B cell (primary cell): ENCODE data around the gene THAP8. TPM values are rescaled to one million over a fixed set of nuclear protein-coding genes. Genes with fewer than 3 reads are reported as not detected.

ENCODE experiments used
- ATAC-seq: fragments of 200-7000 bp; cut with Tn5 transposase; one replicate; pipeline ENCODE4 v1.10.0; 2021; ENCODE audit warnings: low read depth, mild to moderate bottlenecking, moderate number of reproducible peaks, moderate library complexity
- CTCF ChIA-PET: fragments of 350-600 bp; sonication (Branson Sonifier 250); formaldehyde crosslinking; loops from one replicate; lab custom pipeline; 2021; ENCODE audit warnings: antibody characterized with exemption, inconsistent platforms; lab: Charles Lee
- POLR2A ChIA-PET: fragments of 350-600 bp; sonication (Branson Sonifier 250); formaldehyde crosslinking; loops from one replicate; lab custom pipeline; 2021; ENCODE audit warnings: antibody characterized with exemption; lab: Charles Lee
- DNase-seq: peaks from one replicate; pipeline ENCODE4 v3.0.0; 2013
- H2AFZ ChIP-seq: 2 replicates; pipeline ENCODE4 v1.6.1; 2012; ENCODE audit warnings: mild to moderate bottlenecking, low read depth, low read length; ENCODE audit not compliant: insufficient read depth, poor library complexity, severe bottlenecking
- H3K27ac ChIP-seq, 2 donors: 1 replicate in 1 of 2; 2 replicates in 1 of 2; pipeline ENCODE4 v1.5.1; 2012 to 2013; ENCODE audit warnings: low read length in 2 of 2, mild to moderate bottlenecking in 2 of 2, moderate library complexity in 1 of 2
- H3K27me3 ChIP-seq, 4 experiments: fragments of 200-600 bp in 1 of 4; sonication (generic) in 1 of 4; replicated peaks in 1 of 4; 1 replicate in 2 of 4; 2 replicates in 2 of 4; pipeline versions ENCODE4 v1.6.1 to v1.7.0; 2013 to 2016; ENCODE audit warnings: low read length in 3 of 4, mild to moderate bottlenecking in 2 of 4, mixed read lengths in 1 of 4, moderate library complexity in 1 of 4; ENCODE audit not compliant: insufficient read depth in 4 of 4, control insufficient read depth in 3 of 4; ENCODE audit errors: control extremely low read depth in 1 of 4
- H3K36me3 ChIP-seq, 2 experiments: replicated peaks in 1 of 2; 1 replicate in 1 of 2; 2 replicates in 1 of 2; pipeline versions ENCODE4 v1.6.1 to v1.7.1; 2013; ENCODE audit warnings: low read length in 1 of 2; ENCODE audit not compliant: insufficient read depth in 2 of 2, control insufficient read depth in 1 of 2; ENCODE audit errors: control extremely low read depth in 1 of 2, extremely low read depth in 1 of 2
- H3K4me1 ChIP-seq, 2 donors: fragments of 200-600 bp in 1 of 2; sonication (generic) in 1 of 2; 1 replicate in 1 of 2; 2 replicates in 1 of 2; pipeline versions ENCODE4 v1.5.1 to v1.6.1; 2013 to 2017; ENCODE audit warnings: low read length in 2 of 2; ENCODE audit not compliant: control insufficient read depth in 2 of 2, insufficient read depth in 2 of 2
- H3K4me2 ChIP-seq: replicated peaks from 2 replicates; pipeline ENCODE3; 2012; ENCODE audit warnings: mild to moderate bottlenecking, low read depth, low read length; ENCODE audit not compliant: poor library complexity, severe bottlenecking
- H3K4me3 ChIP-seq, 5 experiments: fragments of 200-600 bp in 1 of 5; sonication (generic) in 1 of 5; 1 replicate in 3 of 5; 2 replicates in 2 of 5; pipeline versions ENCODE4 v1.5.1 to v1.7.0; 2011 to 2016; ENCODE audit warnings: low read length in 4 of 5, mild to moderate bottlenecking in 4 of 5, low read depth in 2 of 5, control low read depth in 1 of 5, moderate library complexity in 1 of 5; ENCODE audit not compliant: insufficient read depth in 1 of 5; ENCODE audit errors: control extremely low read depth in 1 of 5, extremely low read depth in 1 of 5
- H3K79me2 ChIP-seq: fragments of 200-600 bp; sonication (generic); one replicate; pipeline ENCODE4 v1.6.0; 2016; ENCODE audit warnings: low read length; ENCODE audit not compliant: control insufficient read depth, insufficient read depth
- H3K9ac ChIP-seq: fragments of 200-600 bp; sonication (generic); 2 replicates; pipeline ENCODE4 v1.6.1; 2017; ENCODE audit warnings: mild to moderate bottlenecking, low read length, moderate library complexity
- H3K9me3 ChIP-seq, 3 donors: one replicate each; pipeline versions ENCODE4 v1.6.1 to v1.7.1; 2013; ENCODE audit warnings: low read length in 2 of 3; ENCODE audit not compliant: control insufficient read depth in 2 of 3, insufficient read depth in 1 of 3; ENCODE audit errors: control extremely low read depth in 1 of 3
- H4K20me1 ChIP-seq: 2 replicates; pipeline ENCODE4 v1.6.0; 2012; ENCODE audit warnings: mild to moderate bottlenecking, low read length; ENCODE audit not compliant: insufficient read depth, control insufficient read depth, poor library complexity, severe bottlenecking
- H3K27ac Mint-ChIP-seq: one replicate; pipeline ENCODE4 v1.8.0; 2021; ENCODE audit warnings: mixed read lengths
- H3K27me3 Mint-ChIP-seq: one replicate; pipeline ENCODE4 v1.8.0; 2021; ENCODE audit warnings: mixed read lengths
- H3K4me1 Mint-ChIP-seq: one replicate; pipeline ENCODE4 v1.8.0; 2021; ENCODE audit warnings: mixed read lengths
- H3K4me3 Mint-ChIP-seq: one replicate; pipeline ENCODE4 v1.8.0; 2021; ENCODE audit warnings: mixed read lengths
- H3K9me3 Mint-ChIP-seq: one replicate; pipeline ENCODE4 v1.8.0; 2022; ENCODE audit warnings: mixed read lengths; ENCODE audit not compliant: insufficient read depth
- EZH2 ChIP-seq: IDR thresholded peaks from 2 replicates; pipeline ENCODE4 v1.6.1; 2012; ENCODE audit warnings: borderline replicate concordance, low read depth, mild to moderate bottlenecking, moderate library complexity, low read length; ENCODE audit not compliant: insufficient read depth, poor library complexity, severe bottlenecking
- WGBS: methylation state at CpG from one replicate; pipeline ENCODE4 v1.1.5; 2013; ENCODE audit warnings: missing lambda C conversion rate; ENCODE audit not compliant: insufficient coverage; 5-methylcytosine and 5-hydroxymethylcytosine counted together
- intact Hi-C: fragments of 100-400 bp; cut with micrococcal nuclease; formaldehyde crosslinking; loops from one replicate; pipeline ENCODE4 v1.10.0; 2022
- polyA plus RNA-seq: library from polyadenylated mRNA; depleted of rRNA; stranded (reverse); fragments of >200 nt; gene quantifications from 2 replicates; pipeline ENCODE4 v1.2.3, GENCODE V29; 2012
- total RNA-seq, 2 donors: library from RNA; stranded (reverse); fragments of 120-200 nt in 1 of 2; gene quantifications; 1 replicate in 1 of 2; 2 replicates in 1 of 2; pipeline versions ENCODE4 v1.2.3 to v1.2.4, GENCODE V29; 2013 to 2022
- TF ChIP-seq, protein P1 (sequence below): fragments of 200-600 bp; IDR thresholded peaks from one replicate; pipeline ENCODE4 v1.8.0; 2022; ENCODE audit warnings: antibody characterized with exemption, mild to moderate bottlenecking

The THAP8 gene
- total and polyA plus RNA-seq, 2 donors (not counting 1 experiment from before 2014, with no cell fraction given) = 4.5 to 5.7 TPM

DNA sequence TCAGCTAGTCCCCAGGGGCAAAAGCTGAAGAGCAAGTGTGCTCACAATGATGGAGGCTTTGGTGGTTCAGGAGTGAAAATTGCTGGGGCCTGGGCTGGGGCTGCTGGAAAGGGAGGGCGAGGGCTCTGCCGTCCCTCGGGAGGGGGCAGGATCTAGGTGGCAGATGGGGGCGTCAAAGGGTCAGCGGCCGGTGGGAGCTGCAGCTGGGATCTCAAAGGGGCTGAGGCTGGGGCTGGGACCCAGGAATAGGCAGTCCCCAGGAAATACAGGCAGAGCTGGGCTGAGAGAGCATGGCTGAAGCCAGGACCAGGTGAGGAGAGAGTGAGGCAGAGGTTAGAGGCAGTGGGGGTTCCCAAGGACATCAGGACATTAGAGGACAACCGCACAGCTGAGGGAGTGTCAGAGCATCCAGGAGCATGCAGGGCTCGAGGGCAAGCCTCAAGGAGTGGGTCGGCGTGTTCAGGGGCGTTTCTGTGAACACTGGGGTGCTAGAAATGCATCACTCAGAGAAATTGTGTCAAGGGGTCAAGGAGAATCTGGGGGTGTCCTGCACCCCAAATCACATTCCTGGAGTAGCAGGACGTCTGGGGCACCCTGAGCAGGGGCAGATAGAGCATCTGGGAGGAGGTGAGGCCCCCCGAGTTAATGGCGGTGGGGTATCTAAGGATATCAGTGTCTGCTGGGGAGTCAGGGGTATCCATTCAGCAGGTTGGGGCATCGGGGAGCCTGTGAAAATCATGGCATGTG lies 44.3 kb downstream of the THAP8 start:
- Mint-ChIP-seq H3K4me1 (peaks cover 27% of the 10 kb centered on the region), H3K27me3 (no peaks in the 10 kb centered on the region), H3K27ac (no peak overlapping the region), H3K9me3 (no peaks in the 10 kb centered on the region), H3K4me3 (peak overlapping the region; percentile 61)
- Histone ChIP-seq H3K4me3 (peak overlapping the region in 3 of 5 experiments; percentile 29 to 36 (median 35)), H3K79me2 (peaks cover 9% of the 10 kb centered on the region), H3K27ac (no peak overlapping the region), H3K9me3 (no peaks in the 10 kb centered on the region), H2AFZ (peak overlapping the region; percentile 59), H3K4me2 (peak overlapping the region; percentile 83), H3K27me3 (peaks cover 0 to 12% (median 1%) of the 10 kb centered on the region in 4 experiments), H3K9ac (peak overlapping the region; percentile 50), H3K36me3 (no peaks in the 10 kb centered on the region), H3K4me1 (peaks cover 18 to 25% of the 10 kb centered on the region in 2 donors), H4K20me1 (no peaks in the 10 kb centered on the region)
- ATAC-seq (no peak), DNase-seq (no peak)
- POLR2A ChIA-PET = no interaction called here
- intact Hi-C loops = no loop called here
- TF ChIP-seq, protein P1, sequence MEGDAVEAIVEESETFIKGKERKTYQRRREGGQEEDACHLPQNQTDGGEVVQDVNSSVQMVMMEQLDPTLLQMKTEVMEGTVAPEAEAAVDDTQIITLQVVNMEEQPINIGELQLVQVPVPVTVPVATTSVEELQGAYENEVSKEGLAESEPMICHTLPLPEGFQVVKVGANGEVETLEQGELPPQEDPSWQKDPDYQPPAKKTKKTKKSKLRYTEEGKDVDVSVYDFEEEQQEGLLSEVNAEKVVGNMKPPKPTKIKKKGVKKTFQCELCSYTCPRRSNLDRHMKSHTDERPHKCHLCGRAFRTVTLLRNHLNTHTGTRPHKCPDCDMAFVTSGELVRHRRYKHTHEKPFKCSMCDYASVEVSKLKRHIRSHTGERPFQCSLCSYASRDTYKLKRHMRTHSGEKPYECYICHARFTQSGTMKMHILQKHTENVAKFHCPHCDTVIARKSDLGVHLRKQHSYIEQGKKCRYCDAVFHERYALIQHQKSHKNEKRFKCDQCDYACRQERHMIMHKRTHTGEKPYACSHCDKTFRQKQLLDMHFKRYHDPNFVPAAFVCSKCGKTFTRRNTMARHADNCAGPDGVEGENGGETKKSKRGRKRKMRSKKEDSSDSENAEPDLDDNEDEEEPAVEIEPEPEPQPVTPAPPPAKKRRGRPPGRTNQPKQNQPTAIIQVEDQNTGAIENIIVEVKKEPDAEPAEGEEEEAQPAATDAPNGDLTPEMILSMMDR = no peak
- no peak for TF ChIP-seq EZH2
- CTCF ChIA-PET = no interaction called here
- 69% methylated on average over 14 of the region's 15 CpGs for WGBS

DNA sequence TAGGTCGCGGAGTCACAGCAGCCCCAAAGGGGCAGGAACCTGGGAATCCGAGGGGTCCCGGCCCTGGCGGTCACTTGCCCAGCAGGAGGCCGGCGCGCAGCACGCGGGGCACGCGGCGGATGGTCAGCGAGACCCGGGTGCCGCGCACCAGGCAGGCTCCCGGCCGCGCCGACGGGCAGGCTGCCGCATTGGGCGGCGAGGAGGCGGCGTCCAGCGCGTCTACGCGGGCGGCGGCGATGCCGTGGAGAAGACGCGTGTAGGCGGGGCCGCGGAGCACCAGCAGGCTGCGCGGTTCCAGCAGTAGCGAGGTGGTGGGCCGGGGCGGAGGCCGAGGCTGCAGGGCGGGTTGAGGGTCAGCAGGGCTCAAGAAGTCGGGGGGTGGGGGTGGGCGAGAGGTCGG lies 44.9 kb downstream of the THAP8 start:
- Histone ChIP-seq H3K79me2 (peaks cover 11% of the 10 kb centered on the region), H3K9me3 (no peaks in the 10 kb centered on the region), H3K9ac (peak overlapping the region; percentile 50), H3K36me3 (no peaks in the 10 kb centered on the region), H2AFZ (peak overlapping the region; percentile 59), H3K4me1 (peaks cover 15 to 20% of the 10 kb centered on the region in 2 donors), H3K4me2 (peak overlapping the region; percentile 83), H3K27me3 (peaks cover 0 to 12% (median 1%) of the 10 kb centered on the region in 4 experiments), H4K20me1 (no peaks in the 10 kb centered on the region), H3K27ac (no peak overlapping the region), H3K4me3 (peak overlapping the region in 3 of 5 experiments; percentile 29 to 36 (median 35))
- Mint-ChIP-seq H3K27me3 (no peaks in the 10 kb centered on the region), H3K9me3 (no peaks in the 10 kb centered on the region), H3K27ac (no peak overlapping the region), H3K4me1 (peaks cover 22% of the 10 kb centered on the region), H3K4me3 (peak overlapping the region; percentile 61)
- ATAC-seq (no peak), DNase-seq (peak; percentile 45)
- 3% methylated on average over 50 of the region's 50 CpGs for WGBS
- ChIA-PET POLR2A (no interaction called here), CTCF (no interaction called here)
- no peak for TF ChIP-seq EZH2
- TF ChIP-seq, protein P1 = no peak
- intact Hi-C loops = no loop called here
